B cell (primary cell): ENCODE data around the gene PXN.

Source experiments
- CTCF ChIP-seq: fragments of 200-600 bp; IDR thresholded peaks from one replicate; pipeline ENCODE4 v1.8.0; 2022; ENCODE audit warnings: antibody characterized with exemption, mild to moderate bottlenecking
- EZH2 ChIP-seq: IDR thresholded peaks from 2 replicates; pipeline ENCODE4 v1.6.1; 2012; ENCODE audit warnings: borderline replicate concordance, low read depth, mild to moderate bottlenecking, moderate library complexity, low read length; ENCODE audit not compliant: insufficient read depth, poor library complexity, severe bottlenecking

GRCh38 chr12:120228041-120228290 is 37.6 kb downstream of the PXN start:
- TF ChIP-seq CTCF (no peak), EZH2 (no peak)
